NCI-H524 treated with DMSO at 0.1 percent for 48 hours (cell line): ENCODE data around the gene SLC43A1.
A peak's percentile ranks its signal among the peaks of the same experiment; 100 is the strongest.
"Not testable (repeated sequence)": the region's sequence is repeated elsewhere in the genome, so short reads cannot be mapped to it uniquely, and the experiment has no call there.

Source experiments
- DNase-seq: peaks from one replicate; lab custom pipeline; 2025; lab: John Stamatoyannopoulos, UW

Gene SLC43A1

GRCh38 chr11:57460758-57461749, 54.4 kb downstream of the SLC43A1 start:
- no peak for DNase-seq

- DNase-seq: no peak
Measured at GRCh38 chr11:57460022-57460757, 55.3 kb downstream of the SLC43A1 start, which contains the start of gene RTN4RL2. Gene RTN4RL2, plus strand, starts transcription at chr11:57460528. Its CDS starts 338 bp downstream, at chr11:57460866.

- no peak for DNase-seq
Measured at GRCh38 chr11:57459164-57460021, 56.1 kb downstream of the SLC43A1 start.

DNA sequence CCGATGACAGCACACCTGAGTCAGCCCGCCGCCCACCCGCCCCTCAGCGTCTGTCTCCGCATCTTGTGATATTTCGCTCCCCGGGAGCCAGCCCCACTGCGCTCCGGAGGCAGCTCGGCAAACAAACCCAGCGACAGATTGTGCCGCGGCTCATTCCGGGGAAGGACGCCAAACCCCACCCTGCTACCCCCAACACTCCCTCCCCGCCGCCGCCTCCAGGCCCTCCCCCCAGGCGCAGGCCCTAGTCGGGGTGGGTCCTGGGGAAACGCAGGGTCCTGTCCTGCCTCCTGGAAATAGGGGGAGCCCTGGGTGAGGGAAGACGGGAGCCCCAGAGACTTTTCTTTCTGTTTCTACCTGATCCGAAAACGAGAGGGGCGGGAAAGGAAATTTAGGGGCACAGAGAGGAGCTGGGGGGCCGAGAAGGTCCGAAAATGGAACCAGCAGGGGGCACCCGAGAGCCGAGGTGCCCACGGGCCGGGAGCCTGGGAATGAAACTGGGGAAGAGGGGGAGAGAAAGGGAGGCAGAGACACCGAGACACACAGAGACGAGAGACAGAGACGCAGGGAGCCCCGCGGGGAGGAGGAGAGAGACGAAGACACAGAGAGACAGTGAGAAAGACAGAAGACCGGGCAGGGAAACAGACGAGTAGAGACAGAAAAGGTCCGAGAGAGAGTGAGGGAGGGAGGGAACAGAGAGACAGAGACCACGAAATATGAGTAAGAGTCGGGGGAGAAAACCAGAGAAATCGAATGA, 56.9 kb downstream of the SLC43A1 start:
- peak; percentile 45 for DNase-seq

- DNase-seq: no peak
Measured at GRCh38 chr11:57458060-57458409, 57.5 kb downstream of the SLC43A1 start.

DNA sequence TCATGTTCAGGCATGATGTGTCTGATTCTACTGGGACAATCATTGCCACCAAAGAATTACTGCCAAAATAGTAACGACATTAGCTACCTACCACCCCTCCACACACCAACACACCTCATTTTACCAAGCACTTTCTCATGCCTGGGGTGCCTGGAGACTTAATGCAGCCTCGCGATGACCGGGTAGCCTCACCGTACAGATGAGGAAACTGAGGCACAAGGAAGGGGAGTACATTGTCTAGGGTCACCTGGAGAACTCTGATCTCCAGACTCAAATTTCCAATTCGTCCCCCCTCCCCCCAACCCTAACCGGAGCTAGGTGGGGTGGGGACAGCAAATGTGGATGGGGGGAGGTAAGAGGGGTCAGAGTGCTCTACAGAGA, 57.9 kb downstream of the SLC43A1 start:
- no peak for DNase-seq

DNA sequence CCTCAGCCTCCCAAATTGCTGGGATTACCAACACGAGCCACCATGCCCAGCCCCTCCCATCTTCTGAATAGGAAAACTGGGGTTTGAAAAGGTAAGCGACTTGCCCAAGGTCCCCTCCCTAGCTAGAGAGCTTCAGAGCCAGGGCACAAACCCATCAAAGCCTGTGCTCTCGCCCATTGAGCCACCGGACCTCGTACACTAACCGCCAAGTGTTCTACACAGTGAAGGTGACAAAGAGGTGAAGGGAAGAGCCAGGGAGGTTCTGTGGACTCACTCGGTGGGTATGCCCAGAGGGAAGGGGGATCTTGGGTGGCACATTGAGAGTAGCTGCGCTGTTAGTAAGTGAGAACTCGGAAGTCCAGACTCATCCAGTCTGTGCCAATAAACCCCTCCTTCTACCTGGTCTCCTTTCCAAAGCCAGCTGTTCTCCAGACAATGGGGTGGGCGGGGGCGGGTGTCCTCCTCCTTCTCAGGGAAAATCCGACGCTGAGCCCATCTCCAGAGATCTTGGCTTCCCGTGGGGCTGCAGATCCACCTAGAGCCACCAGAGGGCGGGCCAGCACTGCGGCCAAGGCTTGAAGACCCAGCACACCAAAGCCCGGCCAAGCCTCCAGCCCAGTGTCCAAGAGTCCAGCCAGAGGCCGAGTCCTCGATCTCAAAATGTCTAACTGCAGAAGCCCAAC, 58.4 kb downstream of the SLC43A1 start:
- DNase-seq: no peak

DNA sequence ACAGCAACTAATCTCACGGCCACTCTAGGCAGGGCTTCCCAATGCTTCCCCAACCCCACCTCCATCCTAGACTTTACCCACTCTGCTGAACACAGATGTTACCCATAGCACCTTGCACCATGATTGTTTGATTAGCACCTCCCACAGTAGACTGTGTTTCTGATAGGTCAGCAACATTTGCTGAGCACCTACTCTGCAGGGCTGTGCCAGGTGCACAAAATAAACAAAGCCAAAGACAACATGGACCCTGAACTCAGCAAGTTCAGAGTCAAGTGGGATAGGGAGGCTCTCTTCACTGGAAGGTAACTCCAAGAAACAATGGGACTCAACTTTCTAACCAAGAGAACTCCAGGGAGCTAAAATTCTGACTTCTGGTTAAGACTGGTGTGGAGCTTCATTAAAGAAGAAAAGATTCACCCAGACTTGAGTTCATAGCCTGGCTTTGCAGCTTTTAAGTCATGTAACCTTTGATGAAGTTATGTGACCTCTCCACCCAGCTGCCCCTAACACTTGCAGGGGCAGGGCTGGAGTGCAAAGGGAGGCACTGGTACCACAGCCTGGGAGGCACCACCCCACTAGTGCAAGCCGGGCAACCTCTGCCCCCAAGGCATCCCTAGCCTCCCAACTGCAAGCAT, 61.8 kb downstream of the SLC43A1 start:
- DNase-seq: no peak

DNA sequence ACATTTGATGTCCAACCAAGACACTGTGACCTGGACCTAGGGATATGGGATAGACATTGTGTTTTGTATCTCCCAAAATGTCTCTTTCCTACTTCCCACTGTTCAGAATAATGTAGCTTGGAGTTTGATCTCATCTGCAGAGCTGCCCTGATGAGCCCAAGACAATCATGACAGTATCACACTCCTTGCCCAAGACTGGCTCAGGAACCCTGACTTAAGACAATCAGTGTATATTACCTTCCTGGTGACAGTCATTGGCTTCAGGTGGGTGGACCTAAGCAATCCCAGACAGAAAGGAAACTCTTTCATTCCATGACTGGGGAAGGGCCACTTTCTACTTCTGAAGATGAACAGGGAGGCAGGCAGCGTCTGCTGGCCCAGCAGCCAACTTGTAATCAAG, 69.4 kb downstream of the SLC43A1 start:
- DNase-seq: no peak

GRCh38 chr11:57445122-57445394, 70.4 kb downstream of the SLC43A1 start:
- not testable (repeated sequence) for DNase-seq

DNA sequence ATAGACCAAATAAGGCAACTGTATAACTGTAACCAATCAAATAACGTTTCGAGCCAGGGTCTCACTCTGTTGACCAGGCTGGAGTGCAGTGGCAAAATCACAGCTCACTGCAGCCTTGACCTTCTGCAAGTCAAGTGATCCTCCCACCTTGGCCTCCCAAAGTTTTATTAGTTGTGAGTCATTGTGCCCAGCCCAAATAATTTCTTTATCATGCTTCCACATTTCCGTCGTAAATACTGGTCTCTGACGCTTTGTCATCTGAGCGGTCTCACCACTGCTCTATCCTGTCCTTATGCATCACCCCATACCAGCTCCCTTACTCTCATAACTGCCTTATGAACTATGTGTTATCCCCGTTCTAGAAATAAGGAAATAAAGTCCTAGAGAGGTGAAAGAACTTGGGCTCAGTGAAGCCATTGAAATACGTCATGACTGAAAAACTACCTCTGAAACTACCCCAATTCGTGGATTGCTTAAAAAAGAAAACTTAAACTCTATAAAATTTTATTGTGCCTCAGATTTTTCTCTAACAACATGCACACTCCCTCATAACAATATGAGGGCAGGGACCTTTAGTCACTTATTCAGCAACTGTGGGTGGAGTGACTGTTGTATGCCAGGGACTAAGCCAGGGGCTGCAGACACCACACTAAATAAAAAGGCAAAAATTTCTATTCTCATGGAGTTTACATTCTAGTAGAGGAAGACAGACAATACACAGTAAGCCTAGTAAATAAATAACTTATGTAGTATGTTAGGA, 71.0 kb downstream of the SLC43A1 start:
- no peak for DNase-seq

GRCh38 chr11:57440744-57441414, 74.6 kb downstream of the SLC43A1 start:
- DNase-seq: no peak

GRCh38 chr11:57439786-57440185, 75.7 kb downstream of the SLC43A1 start:
- no peak for DNase-seq

DNA sequence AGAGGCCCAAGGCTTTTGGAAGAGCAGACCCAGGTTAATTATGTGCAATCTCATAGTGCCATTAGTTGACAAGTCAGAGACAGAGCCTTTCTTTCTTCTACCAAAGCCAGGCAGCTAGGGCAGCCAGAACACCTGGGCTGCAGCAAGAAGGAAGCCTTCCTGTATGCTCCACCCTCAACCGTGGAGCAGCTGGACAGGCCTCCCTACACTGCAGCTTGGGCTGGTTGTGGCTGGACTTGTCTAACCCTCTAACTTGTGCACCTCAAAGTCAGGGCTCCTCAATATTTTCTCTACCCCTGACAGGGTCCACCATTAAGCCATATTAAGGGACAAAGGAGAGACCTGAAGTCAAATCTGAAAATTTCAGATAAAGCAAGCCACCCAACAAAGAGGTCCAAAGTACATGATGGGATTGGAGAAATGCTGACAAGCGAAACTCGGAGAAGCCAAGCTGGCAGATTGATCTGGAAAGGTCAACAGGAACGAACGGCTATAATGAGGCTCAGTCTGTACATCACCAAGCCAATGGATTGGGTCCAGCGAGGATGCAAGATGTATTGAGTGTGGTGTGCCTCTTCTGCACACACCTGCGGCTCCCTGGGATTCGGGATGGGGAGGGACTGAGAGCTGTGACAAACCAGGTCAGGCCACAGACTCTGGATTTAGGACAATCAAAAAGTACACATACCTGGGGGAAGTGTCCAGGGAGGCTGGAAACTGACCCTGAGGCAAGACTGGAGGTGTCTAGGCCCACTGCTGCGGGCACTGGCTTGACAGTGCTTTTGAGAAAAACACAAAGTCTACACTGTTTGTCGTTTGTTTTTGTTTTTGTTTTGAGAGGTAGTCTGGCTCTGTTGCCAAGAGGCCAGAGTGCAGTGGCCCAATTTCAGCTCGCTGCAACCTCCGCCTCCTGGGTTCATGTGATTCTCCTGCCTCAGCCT, 76.9 kb downstream of the SLC43A1 start:
- DNase-seq: no peak

DNA sequence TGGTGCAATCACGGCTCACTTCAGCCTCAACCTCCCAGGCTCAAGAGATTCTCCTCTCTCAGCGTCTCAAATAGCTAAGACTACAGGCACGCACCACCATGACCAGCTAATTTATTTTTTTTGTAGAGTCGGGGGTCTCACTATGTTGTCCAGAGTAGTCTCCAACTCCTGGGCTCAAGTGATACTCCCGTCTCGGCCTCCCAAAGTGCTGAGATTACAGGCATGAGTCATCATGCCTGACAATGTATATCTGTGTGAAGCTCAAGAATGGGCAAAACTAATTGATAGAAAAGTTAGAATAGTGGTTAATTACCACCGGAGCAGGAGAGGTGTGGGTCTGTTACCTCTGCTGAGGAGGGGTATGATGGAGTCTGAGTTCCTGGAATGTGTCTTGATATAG, 79.5 kb downstream of the SLC43A1 start:
- no peak for DNase-seq

- DNase-seq: no peak
Measured at GRCh38 chr11:57434640-57435546, 80.6 kb downstream of the SLC43A1 start.
